ENCODE measurements around the gene DOCK9. TPM values are rescaled to one million over a fixed set of nuclear protein-coding genes. Genes with fewer than 3 reads are reported as not detected.

Gene DOCK9
- total RNA-seq, 6 donors from 2014 or later = 155 to 284 (median 170) TPM

DNA sequence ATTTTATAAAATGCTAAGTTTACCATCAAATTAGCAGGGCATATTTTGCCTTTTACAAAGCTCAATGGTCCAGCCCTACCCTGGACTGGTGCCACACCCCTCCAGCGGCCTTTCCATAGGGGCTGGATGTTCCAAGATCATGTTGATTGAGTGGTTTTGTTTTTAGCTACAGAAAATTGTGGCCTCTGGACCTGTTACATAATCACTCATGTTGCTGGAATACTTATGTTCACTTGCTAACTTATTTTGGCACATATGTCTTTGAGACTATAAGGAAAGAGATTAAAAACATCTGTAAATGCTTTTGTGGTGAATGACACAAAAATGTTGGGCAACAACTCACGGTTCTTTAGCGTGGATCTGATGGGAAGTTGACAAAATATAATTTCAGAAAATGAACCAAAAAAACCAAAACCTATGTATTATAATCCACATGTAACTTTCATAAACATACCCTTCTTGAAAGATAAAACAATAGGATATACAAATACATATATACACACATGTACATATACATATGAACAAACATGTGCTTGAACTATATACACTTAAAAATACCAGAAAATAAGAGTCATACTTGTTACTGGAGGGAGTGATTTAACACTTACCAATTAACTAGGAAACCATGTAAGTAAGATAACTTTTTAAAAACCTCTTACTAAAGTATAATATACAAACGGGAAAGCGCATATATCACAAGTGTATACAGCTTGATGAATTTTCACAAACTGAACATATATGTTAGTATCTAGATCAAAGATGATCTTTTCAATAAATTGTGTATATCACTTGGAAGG, 178.8 kb downstream of the DOCK9 start:
- TF ChIP-seq POLR2AphosphoS5 (IDR thresholded peaks at IDR 0.05) (no peak), POLR2A (IDR thresholded peaks at IDR 0.05) (no peak), EP300 (IDR thresholded peaks at IDR 0.05) (no peak)
- TF ChIP-seq, protein P1, sequence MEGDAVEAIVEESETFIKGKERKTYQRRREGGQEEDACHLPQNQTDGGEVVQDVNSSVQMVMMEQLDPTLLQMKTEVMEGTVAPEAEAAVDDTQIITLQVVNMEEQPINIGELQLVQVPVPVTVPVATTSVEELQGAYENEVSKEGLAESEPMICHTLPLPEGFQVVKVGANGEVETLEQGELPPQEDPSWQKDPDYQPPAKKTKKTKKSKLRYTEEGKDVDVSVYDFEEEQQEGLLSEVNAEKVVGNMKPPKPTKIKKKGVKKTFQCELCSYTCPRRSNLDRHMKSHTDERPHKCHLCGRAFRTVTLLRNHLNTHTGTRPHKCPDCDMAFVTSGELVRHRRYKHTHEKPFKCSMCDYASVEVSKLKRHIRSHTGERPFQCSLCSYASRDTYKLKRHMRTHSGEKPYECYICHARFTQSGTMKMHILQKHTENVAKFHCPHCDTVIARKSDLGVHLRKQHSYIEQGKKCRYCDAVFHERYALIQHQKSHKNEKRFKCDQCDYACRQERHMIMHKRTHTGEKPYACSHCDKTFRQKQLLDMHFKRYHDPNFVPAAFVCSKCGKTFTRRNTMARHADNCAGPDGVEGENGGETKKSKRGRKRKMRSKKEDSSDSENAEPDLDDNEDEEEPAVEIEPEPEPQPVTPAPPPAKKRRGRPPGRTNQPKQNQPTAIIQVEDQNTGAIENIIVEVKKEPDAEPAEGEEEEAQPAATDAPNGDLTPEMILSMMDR (IDR thresholded peaks at IDR 0.05) = no peak
- Histone ChIP-seq H3K9me3 (no peaks in the 10 kb centered on the region), H3K27me3 (no peaks in the 10 kb centered on the region), H3K27ac (no peak overlapping the region), H3K4me1 (no peaks in the 10 kb centered on the region), H3K4me3 (no peak overlapping the region), H3K36me3 (peaks cover 9 to 94% (median 56%) of the 10 kb centered on the region in 4 donors)
- ATAC-seq (ENCODE audit: low FRiP score in 2 of 2) (no peak), DNase-seq (no peak)
- 69 to 83% methylated on average over 5 of the region's 5 CpGs for WGBS, 2 donors

- DNase-seq (no peak), ATAC-seq (ENCODE audit: low FRiP score in 2 of 2) (no peak)
- Histone ChIP-seq H3K4me3 (no peak overlapping the region), H3K27ac (no peak overlapping the region), H3K9me3 (no peaks in the 10 kb centered on the region), H3K4me1 (no peaks in the 10 kb centered on the region), H3K27me3 (no peaks in the 10 kb centered on the region), H3K36me3 (peaks cover 13 to 94% (median 51%) of the 10 kb centered on the region in 4 donors)
- no peak for TF ChIP-seq POLR2AphosphoS5 (IDR thresholded peaks at IDR 0.05)
- TF ChIP-seq, protein P1 (IDR thresholded peaks at IDR 0.05) = no peak
- no peak for TF ChIP-seq EP300 (IDR thresholded peaks at IDR 0.05)
- no peak for TF ChIP-seq POLR2A (IDR thresholded peaks at IDR 0.05)
- WGBS, 2 donors = 75 to 78% methylated on average over 6 of the region's 6 CpGs
These were observed 180.4 kb downstream of the DOCK9 start for GRCh38 chr13:98797456-98797855.

DNA sequence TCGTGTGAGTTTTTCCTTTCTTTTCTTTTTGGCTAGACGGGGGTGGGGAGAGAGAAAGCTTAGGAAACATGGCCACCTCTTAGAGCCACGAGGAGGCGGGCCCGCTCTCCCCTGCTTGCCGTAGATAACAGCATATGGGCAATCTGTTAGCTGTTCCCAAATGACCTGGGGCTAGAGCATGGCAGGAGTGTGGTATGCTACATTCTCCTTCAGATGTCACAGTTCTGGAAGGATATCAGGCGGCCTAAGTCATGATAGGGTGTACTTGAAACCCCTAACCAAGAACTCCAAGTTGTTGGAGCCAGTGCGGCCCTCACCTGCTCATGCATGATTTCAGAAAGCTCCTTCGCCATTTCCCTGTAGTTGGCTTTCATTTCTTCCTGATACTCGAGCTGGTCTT, 181.1 kb downstream of the DOCK9 start:
- WGBS, 2 donors = 88 to 93% methylated on average over 10 of the region's 10 CpGs
- DNase-seq (no peak), ATAC-seq (ENCODE audit: low FRiP score in 2 of 2) (no peak)
- peaks cover 13 to 91% (median 52%) of the 10 kb centered on the region in 4 donors for H3K36me3 ChIP-seq
- no peak overlapping the region for H3K27ac ChIP-seq
- TF ChIP-seq, protein P1 (IDR thresholded peaks at IDR 0.05) = no peak
- TF ChIP-seq EP300 (IDR thresholded peaks at IDR 0.05) = no peak
- no peak for TF ChIP-seq POLR2AphosphoS5 (IDR thresholded peaks at IDR 0.05)
- TF ChIP-seq POLR2A (IDR thresholded peaks at IDR 0.05) = no peak
- no peaks in the 10 kb centered on the region for H3K4me1 ChIP-seq
- no peaks in the 10 kb centered on the region for H3K9me3 ChIP-seq
- no peaks in the 10 kb centered on the region for H3K27me3 ChIP-seq
- H3K4me3 ChIP-seq = no peak overlapping the region

DNA sequence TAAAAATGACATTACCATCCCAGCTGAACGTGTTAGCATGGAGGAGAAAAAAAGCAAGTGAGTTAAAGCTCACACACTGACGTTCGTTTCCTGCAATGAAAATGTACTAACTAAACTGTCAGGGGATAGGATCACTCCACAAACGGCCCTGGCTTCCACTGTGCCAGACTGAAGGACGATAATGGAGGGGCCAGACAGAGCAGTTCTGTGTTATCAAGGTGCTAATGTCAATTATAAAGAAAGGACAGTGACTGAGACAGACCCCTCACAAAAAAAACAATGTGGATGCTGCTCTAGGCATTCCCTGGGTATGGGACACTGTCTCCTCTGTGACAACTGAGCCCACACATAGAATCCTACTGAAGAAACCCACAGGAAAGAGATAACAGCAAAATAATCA, 181.7 kb downstream of the DOCK9 start:
- WGBS, 2 donors = 92 to 95% methylated on average over 5 of the region's 5 CpGs
- DNase-seq (no peak), ATAC-seq (ENCODE audit: low FRiP score in 2 of 2) (no peak)
- no peak overlapping the region for H3K4me3 ChIP-seq
- H3K4me1 ChIP-seq = no peaks in the 10 kb centered on the region
- TF ChIP-seq, protein P1 (IDR thresholded peaks at IDR 0.05) = no peak
- TF ChIP-seq EP300 (IDR thresholded peaks at IDR 0.05) (no peak), POLR2A (IDR thresholded peaks at IDR 0.05) (no peak), POLR2AphosphoS5 (IDR thresholded peaks at IDR 0.05) (no peak)
- H3K9me3 ChIP-seq = no peaks in the 10 kb centered on the region
- H3K36me3 ChIP-seq = peaks cover 13 to 90% (median 52%) of the 10 kb centered on the region in 4 donors
- no peaks in the 10 kb centered on the region for H3K27me3 ChIP-seq
- no peak overlapping the region for H3K27ac ChIP-seq

- H3K27ac ChIP-seq = no peak overlapping the region
- WGBS, 2 donors = 89 to 94% methylated on average over 6 of the region's 6 CpGs
- no peak overlapping the region for H3K4me3 ChIP-seq
- H3K9me3 ChIP-seq = no peaks in the 10 kb centered on the region
- H3K27me3 ChIP-seq = no peaks in the 10 kb centered on the region
- no peak for ATAC-seq (ENCODE audit: low FRiP score in 2 of 2)
- H3K36me3 ChIP-seq = peaks cover 13 to 81% (median 49%) of the 10 kb centered on the region in 4 donors
- DNase-seq = no peak
- TF ChIP-seq EP300 (IDR thresholded peaks at IDR 0.05) = no peak
- no peak for TF ChIP-seq POLR2AphosphoS5 (IDR thresholded peaks at IDR 0.05)
- TF ChIP-seq, protein P1 (IDR thresholded peaks at IDR 0.05) = no peak
- no peak for TF ChIP-seq POLR2A (IDR thresholded peaks at IDR 0.05)
- no peaks in the 10 kb centered on the region for H3K4me1 ChIP-seq
These were observed 182.6 kb downstream of the DOCK9 start for GRCh38 chr13:98795220-98795619.

All from upper lobe of left lung (tissue), 6 donors.